ENCODE results near the gene NEDD4L.
A peak's percentile ranks its signal among the peaks of the same experiment; 100 is the strongest.

The NEDD4L gene

GRCh38 chr18:58334061-58334460 lies 290.0 kb downstream of the NEDD4L start:
- no peak for DNase-seq

GRCh38 chr18:58335223-58335622 lies 291.2 kb downstream of the NEDD4L start:
- DNase-seq, result no peak

GRCh38 chr18:58335821-58336220 lies 291.8 kb downstream of the NEDD4L start:
- DNase-seq, result no peak

- no peak for DNase-seq
These were observed 292.6 kb downstream of the NEDD4L start for GRCh38 chr18:58336605-58337004.

- DNase-seq, result no peak
These were observed 293.3 kb downstream of the NEDD4L start for GRCh38 chr18:58337285-58337684.

GRCh38 chr18:58337686-58338085 lies 293.7 kb downstream of the NEDD4L start:
- no peak for DNase-seq

GRCh38 chr18:58338141-58338540 lies 294.1 kb downstream of the NEDD4L start:
- no peak for DNase-seq

- no peak for DNase-seq
These were observed 295.1 kb downstream of the NEDD4L start for GRCh38 chr18:58338961-58339592.

- DNase-seq, result no peak
These were observed 295.9 kb downstream of the NEDD4L start for GRCh38 chr18:58339890-58340289.

- DNase-seq, result no peak
These were observed 297.9 kb downstream of the NEDD4L start for GRCh38 chr18:58341916-58342315.

- DNase-seq, result no peak
These were observed 300.1 kb downstream of the NEDD4L start for GRCh38 chr18:58344080-58344670.

- no peak for DNase-seq
These were observed 300.9 kb downstream of the NEDD4L start for GRCh38 chr18:58344861-58345463.

- DNase-seq, result no peak
These were observed 301.8 kb downstream of the NEDD4L start for GRCh38 chr18:58345875-58346274.

GRCh38 chr18:58347135-58347534 lies 303.1 kb downstream of the NEDD4L start:
- no peak for DNase-seq

- DNase-seq, result no peak
These were observed 304.5 kb downstream of the NEDD4L start for GRCh38 chr18:58348517-58348916.

GRCh38 chr18:58348951-58349350 lies 304.9 kb downstream of the NEDD4L start:
- no peak for DNase-seq

- DNase-seq, result peak; percentile 18
These were observed 305.6 kb downstream of the NEDD4L start for GRCh38 chr18:58349650-58350049.

GRCh38 chr18:58350526-58350925 lies 306.5 kb downstream of the NEDD4L start:
- DNase-seq, result no peak

GRCh38 chr18:58351776-58352175 lies 307.8 kb downstream of the NEDD4L start:
- DNase-seq, result no peak

- no peak for DNase-seq
These were observed 309.6 kb downstream of the NEDD4L start for GRCh38 chr18:58353581-58353980.

- DNase-seq, result no peak
These were observed 310.0 kb downstream of the NEDD4L start for GRCh38 chr18:58354051-58354450.

GRCh38 chr18:58354791-58355190 lies 310.8 kb downstream of the NEDD4L start:
- DNase-seq, result no peak

GRCh38 chr18:58355243-58355642 lies 311.2 kb downstream of the NEDD4L start:
- no peak for DNase-seq

GRCh38 chr18:58359218-58359617 lies 315.2 kb downstream of the NEDD4L start:
- DNase-seq, result no peak

- DNase-seq, result no peak
These were observed 315.6 kb downstream of the NEDD4L start for GRCh38 chr18:58359620-58360019.
